GM12872 (cell line): ENCODE measurements around the gene GPR155.

Source experiments
- TF ChIP-seq, protein P1 (sequence below): IDR thresholded peaks from 3 replicates; pipeline ENCODE4 v1.5.1; 2011; ENCODE audit warnings: low read depth, mild to moderate bottlenecking, low read length, moderate library complexity; ENCODE audit not compliant: insufficient read depth

The GPR155 gene, protein sequence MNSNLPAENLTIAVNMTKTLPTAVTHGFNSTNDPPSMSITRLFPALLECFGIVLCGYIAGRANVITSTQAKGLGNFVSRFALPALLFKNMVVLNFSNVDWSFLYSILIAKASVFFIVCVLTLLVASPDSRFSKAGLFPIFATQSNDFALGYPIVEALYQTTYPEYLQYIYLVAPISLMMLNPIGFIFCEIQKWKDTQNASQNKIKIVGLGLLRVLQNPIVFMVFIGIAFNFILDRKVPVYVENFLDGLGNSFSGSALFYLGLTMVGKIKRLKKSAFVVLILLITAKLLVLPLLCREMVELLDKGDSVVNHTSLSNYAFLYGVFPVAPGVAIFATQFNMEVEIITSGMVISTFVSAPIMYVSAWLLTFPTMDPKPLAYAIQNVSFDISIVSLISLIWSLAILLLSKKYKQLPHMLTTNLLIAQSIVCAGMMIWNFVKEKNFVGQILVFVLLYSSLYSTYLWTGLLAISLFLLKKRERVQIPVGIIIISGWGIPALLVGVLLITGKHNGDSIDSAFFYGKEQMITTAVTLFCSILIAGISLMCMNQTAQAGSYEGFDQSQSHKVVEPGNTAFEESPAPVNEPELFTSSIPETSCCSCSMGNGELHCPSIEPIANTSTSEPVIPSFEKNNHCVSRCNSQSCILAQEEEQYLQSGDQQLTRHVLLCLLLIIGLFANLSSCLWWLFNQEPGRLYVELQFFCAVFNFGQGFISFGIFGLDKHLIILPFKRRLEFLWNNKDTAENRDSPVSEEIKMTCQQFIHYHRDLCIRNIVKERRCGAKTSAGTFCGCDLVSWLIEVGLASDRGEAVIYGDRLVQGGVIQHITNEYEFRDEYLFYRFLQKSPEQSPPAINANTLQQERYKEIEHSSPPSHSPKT

DNA sequence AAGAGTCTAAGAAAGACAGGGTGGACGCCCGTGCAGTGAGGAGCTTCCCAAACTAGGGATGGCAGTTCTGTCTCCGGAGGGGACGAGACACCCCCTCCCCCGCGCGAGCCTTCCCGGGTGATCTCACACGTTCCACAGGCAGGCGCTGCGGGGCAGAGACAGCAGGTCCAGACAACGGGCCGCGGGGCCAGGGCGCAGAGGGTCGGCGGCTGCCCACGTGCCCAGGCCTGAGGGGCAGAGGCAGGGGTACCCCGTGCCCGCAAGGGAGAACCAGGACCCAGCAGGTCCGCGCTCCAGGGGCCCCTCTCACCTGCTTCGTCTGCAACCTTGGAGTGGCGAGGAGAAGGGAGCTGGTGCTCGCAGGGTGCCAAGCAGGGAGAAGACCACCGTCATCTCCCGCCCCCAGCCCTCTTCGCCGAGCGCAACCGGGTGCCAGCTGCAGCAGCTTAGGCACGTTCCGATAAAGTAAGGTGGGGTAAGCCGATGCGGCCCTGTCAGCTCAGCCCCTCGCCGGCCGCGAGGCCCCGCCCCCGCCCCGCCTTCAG, at the start of gene GPR155:
Gene GPR155, minus strand, starts transcription at position 467 of the 545 bp plus-strand sequence. CDS start 5,073 bp downstream, outside the sequence.
- TF ChIP-seq, protein P1, sequence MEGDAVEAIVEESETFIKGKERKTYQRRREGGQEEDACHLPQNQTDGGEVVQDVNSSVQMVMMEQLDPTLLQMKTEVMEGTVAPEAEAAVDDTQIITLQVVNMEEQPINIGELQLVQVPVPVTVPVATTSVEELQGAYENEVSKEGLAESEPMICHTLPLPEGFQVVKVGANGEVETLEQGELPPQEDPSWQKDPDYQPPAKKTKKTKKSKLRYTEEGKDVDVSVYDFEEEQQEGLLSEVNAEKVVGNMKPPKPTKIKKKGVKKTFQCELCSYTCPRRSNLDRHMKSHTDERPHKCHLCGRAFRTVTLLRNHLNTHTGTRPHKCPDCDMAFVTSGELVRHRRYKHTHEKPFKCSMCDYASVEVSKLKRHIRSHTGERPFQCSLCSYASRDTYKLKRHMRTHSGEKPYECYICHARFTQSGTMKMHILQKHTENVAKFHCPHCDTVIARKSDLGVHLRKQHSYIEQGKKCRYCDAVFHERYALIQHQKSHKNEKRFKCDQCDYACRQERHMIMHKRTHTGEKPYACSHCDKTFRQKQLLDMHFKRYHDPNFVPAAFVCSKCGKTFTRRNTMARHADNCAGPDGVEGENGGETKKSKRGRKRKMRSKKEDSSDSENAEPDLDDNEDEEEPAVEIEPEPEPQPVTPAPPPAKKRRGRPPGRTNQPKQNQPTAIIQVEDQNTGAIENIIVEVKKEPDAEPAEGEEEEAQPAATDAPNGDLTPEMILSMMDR = no peak

DNA sequence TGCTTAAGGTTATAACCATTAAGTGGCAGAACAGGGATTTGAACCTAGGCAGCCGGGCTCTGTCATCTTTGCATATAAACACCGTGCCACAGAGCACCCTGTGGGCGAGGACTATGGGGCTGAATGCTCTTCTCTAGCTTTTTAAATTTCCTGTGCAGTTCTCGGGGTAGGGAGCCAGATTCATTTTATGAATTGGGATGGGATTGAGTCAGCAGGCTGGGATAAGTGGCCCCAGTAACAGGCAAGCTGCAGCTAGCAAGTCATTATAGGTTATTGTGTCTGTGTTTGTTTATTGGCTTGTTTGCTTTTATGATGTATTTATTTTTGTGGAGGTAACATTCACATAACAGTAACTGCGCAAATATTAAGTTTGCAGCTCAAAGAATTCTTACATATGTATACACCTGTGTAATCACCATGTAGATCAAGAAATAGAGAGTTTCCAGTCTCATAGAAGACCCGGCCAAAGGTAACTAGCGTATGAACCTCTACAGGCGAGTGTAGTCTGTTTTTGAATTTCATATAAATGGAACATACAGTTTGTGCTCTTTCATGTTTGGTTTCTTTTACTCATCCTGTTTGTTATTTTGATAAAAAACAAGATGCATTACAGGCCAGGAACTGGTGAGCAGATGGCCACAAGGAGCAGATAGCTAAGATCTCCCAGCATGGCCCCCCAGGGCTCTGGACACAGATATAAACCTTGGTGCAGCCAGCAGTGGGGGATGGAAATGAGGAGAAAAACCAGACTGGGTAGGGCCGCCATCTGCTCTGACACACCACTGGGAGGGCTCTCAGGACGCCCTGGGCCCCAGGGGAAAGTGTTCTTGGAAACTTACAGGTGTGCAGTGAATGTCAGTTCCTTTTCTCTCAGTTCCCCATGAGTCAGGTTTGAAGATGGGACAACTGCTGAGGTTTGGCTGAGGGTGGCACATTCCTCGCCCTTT, 49.2 kb upstream of the GPR155 start:
- TF ChIP-seq, protein P1 = no peak

DNA sequence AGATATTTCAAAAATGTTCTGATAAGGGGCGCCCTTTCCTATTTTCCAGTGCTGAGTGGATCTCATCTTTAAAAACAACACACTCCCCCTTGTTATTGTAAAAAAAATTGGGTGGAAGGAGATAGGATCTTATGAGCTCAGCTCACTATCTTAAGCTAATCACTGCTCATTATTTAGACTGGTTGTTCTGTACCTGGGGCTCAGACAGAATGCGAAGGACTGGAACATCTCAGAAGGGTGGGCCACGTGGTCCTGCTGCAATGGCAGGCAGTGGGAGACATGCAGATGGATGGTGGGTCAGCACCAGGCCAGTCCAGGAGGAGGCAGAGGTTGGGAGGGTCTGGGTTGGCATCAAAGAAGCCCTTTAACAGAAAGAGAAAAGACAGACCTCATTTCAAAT, 48.3 kb upstream of the GPR155 start:
- TF ChIP-seq, protein P1 = no peak

DNA sequence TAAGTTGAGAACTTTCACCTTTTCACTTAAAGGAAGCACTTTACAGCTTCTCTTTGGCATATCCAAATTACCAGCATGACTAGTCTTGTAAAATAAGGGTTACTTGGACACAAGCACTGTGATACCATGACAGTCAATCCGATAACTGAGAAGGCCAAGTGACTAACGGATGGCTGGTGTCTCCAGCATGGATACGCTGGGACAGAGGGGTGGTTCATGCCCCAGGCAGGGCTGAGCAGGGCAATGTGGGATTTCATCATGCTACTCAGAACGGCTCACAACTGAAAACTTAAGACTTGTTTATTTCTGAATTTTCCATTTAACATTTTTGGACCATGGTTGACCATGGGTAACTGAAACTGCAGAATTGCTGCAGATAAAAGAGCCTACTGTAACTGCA, 43.1 kb upstream of the GPR155 start:
- TF ChIP-seq, protein P1 = no peak

DNA sequence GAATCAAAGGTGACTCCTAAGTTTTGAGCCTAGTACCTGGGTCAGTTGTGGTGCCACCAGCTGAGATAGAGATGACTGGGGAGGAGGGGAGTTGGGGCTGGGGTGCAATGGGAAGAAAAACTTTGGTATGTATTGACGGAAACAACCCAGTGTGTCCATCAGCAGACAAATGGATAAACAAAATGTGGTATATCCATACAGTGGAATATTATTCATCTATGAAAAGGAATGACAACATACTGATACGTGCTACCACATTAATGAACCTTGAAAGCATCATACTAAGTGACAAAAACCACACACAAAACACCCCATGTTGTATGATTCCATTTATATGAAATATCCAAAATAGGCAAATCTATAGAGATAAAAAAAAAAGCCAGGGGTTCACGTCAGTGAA, 41.1 kb upstream of the GPR155 start:
- TF ChIP-seq, protein P1 = no peak

DNA sequence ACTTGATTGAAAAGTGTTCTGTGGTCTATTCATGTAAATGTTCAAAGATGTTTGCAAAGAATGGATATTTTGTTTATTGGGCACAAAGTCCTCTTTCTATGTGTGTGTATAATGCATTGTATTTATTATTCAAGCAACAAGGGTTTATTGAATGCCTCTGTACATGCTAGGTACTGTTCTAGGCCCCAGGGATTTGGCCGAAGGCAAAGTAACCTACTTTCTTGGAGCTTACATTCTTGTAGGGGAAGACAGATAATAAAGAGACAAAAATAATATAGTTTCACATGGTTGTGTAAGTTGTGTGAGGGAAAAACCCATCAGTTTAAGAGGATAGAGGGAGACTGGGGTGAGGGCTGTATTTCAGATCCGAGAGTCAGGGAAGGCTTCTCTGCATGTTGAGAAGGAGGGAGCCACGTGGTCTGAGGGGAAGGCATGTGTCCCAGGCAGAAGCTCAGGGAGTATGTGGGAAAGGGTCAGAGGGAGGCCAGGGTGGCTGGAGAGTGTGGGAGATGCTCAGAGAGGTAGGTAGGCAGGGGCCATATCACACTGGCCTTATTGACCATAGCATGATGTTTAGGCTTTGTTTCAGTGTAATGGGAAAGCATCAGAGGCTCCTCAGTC, 40.4 kb upstream of the GPR155 start:
- TF ChIP-seq, protein P1 = no peak
